ENCODE measurements around the gene SYPL2. TPM values are rescaled to one million over a fixed set of nuclear protein-coding genes. Genes with fewer than 3 reads are reported as not detected.

SYPL2 gene
- total and polyA plus RNA-seq, 2 donors (not counting 1 experiment from before 2014, with no cell fraction given), result not detected

DNA sequence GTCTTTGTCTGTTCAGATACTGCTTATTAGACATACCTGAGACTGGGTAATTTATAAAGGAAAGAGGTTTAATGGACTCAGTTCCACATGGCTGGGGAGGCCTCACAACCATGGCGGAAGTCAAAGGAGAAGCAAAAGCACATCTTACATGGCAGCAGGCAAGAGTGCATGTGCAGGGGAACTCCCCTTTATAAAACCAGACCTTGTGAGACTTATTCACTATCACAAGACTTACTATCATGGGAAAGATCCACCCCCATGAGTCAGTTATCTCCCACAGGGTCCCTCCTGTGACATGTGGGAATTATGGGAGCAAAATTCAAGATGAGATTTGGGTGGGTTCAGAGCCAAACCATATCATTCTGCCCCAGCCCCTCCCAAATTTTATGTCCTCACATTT is 33.0 kb upstream of the SYPL2 start:
- no peaks in the 10 kb centered on the region for H3K4me1 ChIP-seq (ENCODE audit: control insufficient read depth in 2 of 2, insufficient read depth in 2 of 2, low read length in 2 of 2)
- no peak overlapping the region for H3K27ac ChIP-seq (ENCODE audit: low read length in 2 of 2)
- Mint-ChIP-seq H3K27ac (no peak overlapping the region), H3K4me3 (no peak overlapping the region), H3K27me3 (peaks cover 18% of the 10 kb centered on the region), H3K9me3 (ENCODE audit: insufficient read depth) (no peaks in the 10 kb centered on the region), H3K4me1 (no peaks in the 10 kb centered on the region)
- intact Hi-C loops (cut with micrococcal nuclease), result no loop called here
- WGBS (ENCODE audit: insufficient coverage), result 57% methylated on average over 1 of the region's 1 CpG
- CTCF ChIA-PET, result no interaction called here
- H4K20me1 ChIP-seq (ENCODE audit: control insufficient read depth, insufficient read depth, low read length, poor library complexity, severe bottlenecking), result no peaks in the 10 kb centered on the region
- POLR2A ChIA-PET, result no interaction called here
- H3K36me3 ChIP-seq (replicated peaks in 1 of 2; ENCODE audit: control extremely low read depth in 1 of 2, control insufficient read depth in 1 of 2, extremely low read depth in 1 of 2, insufficient read depth in 2 of 2, low read length in 1 of 2), result no peaks in the 10 kb centered on the region
- H3K4me2 ChIP-seq (replicated peaks; ENCODE audit: low read depth, low read length, poor library complexity, severe bottlenecking), result no peak overlapping the region
- peaks cover 0 to 7% (median 2%) of the 10 kb centered on the region in 3 donors for H3K9me3 ChIP-seq (ENCODE audit: control extremely low read depth in 1 of 3, control insufficient read depth in 2 of 3, insufficient read depth in 1 of 3, low read length in 2 of 3)
- no peak overlapping the region for H3K4me3 ChIP-seq (ENCODE audit: control extremely low read depth in 1 of 5, extremely low read depth in 1 of 5, insufficient read depth in 1 of 5, low read depth in 2 of 5, low read length in 4 of 5)
- no peak overlapping the region for H2AFZ ChIP-seq (ENCODE audit: insufficient read depth, low read depth, low read length, poor library complexity, severe bottlenecking)
- ATAC-seq (ENCODE audit: low read depth), result no peak
- TF ChIP-seq, protein P1, sequence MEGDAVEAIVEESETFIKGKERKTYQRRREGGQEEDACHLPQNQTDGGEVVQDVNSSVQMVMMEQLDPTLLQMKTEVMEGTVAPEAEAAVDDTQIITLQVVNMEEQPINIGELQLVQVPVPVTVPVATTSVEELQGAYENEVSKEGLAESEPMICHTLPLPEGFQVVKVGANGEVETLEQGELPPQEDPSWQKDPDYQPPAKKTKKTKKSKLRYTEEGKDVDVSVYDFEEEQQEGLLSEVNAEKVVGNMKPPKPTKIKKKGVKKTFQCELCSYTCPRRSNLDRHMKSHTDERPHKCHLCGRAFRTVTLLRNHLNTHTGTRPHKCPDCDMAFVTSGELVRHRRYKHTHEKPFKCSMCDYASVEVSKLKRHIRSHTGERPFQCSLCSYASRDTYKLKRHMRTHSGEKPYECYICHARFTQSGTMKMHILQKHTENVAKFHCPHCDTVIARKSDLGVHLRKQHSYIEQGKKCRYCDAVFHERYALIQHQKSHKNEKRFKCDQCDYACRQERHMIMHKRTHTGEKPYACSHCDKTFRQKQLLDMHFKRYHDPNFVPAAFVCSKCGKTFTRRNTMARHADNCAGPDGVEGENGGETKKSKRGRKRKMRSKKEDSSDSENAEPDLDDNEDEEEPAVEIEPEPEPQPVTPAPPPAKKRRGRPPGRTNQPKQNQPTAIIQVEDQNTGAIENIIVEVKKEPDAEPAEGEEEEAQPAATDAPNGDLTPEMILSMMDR (IDR thresholded peaks at IDR 0.05), result no peak
- TF ChIP-seq EZH2 (IDR thresholded peaks at IDR 0.05; ENCODE audit: borderline replicate concordance, insufficient read depth, low read depth, low read length, poor library complexity, severe bottlenecking), result no peak
- no peak overlapping the region for H3K9ac ChIP-seq (ENCODE audit: low read length)
- no peak for DNase-seq
- H3K27me3 ChIP-seq (replicated peaks in 1 of 4; ENCODE audit: control extremely low read depth in 1 of 4, control insufficient read depth in 3 of 4, insufficient read depth in 4 of 4, low read length in 3 of 4), result peaks cover 0 to 9% (median 0%) of the 10 kb centered on the region in 4 experiments
- no peaks in the 10 kb centered on the region for H3K79me2 ChIP-seq (ENCODE audit: control insufficient read depth, insufficient read depth, low read length)

DNA sequence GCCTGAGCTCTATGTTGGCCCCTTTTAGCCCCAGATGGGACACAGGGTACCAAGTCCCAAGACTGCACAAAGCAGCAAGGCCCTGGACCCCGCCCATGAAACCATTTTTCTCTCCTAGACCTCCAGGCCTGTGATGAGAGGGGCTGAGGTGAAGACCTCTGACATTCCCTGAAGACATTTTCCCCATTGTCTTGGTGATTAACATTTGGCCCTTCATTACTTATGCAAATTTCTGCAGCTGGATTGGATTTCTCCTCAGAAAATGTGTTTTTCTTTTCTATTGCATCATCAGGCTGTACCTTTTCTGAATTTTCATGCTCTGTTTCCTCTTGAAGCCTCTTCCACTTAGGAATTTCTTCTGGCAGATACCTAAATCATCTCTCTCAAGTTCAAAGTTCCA is 31.9 kb upstream of the SYPL2 start:
- CTCF ChIA-PET, result interaction anchor here (0.6 kb wide), 1 partner anchor 33 kb away, joined by 3 read pairs; no protein-coding TSS in a partner anchor
- H3K79me2 ChIP-seq (ENCODE audit: control insufficient read depth, insufficient read depth, low read length), result no peaks in the 10 kb centered on the region
- Mint-ChIP-seq H3K4me1 (no peaks in the 10 kb centered on the region), H3K9me3 (ENCODE audit: insufficient read depth) (no peaks in the 10 kb centered on the region), H3K27me3 (peaks cover 18% of the 10 kb centered on the region), H3K27ac (no peak overlapping the region), H3K4me3 (no peak overlapping the region)
- TF ChIP-seq, protein P1 (IDR thresholded peaks at IDR 0.05), result no peak
- no peak for TF ChIP-seq EZH2 (IDR thresholded peaks at IDR 0.05; ENCODE audit: borderline replicate concordance, insufficient read depth, low read depth, low read length, poor library complexity, severe bottlenecking)
- no peak for ATAC-seq (ENCODE audit: low read depth)
- intact Hi-C loops (cut with micrococcal nuclease), result no loop called here
- H3K27ac ChIP-seq (ENCODE audit: low read length in 2 of 2), result no peak overlapping the region
- POLR2A ChIA-PET, result no interaction called here
- no peak for DNase-seq
- H3K9me3 ChIP-seq (ENCODE audit: control extremely low read depth in 1 of 3, control insufficient read depth in 2 of 3, insufficient read depth in 1 of 3, low read length in 2 of 3), result peaks cover 0 to 7% (median 2%) of the 10 kb centered on the region in 3 donors
- H3K36me3 ChIP-seq (replicated peaks in 1 of 2; ENCODE audit: control extremely low read depth in 1 of 2, control insufficient read depth in 1 of 2, extremely low read depth in 1 of 2, insufficient read depth in 2 of 2, low read length in 1 of 2), result no peaks in the 10 kb centered on the region
- H3K4me1 ChIP-seq (ENCODE audit: control insufficient read depth in 2 of 2, insufficient read depth in 2 of 2, low read length in 2 of 2), result no peaks in the 10 kb centered on the region
- H3K4me3 ChIP-seq (ENCODE audit: control extremely low read depth in 1 of 5, extremely low read depth in 1 of 5, insufficient read depth in 1 of 5, low read depth in 2 of 5, low read length in 4 of 5), result no peak overlapping the region
- no peak overlapping the region for H3K4me2 ChIP-seq (replicated peaks; ENCODE audit: low read depth, low read length, poor library complexity, severe bottlenecking)
- WGBS (ENCODE audit: insufficient coverage), result no CpG with 5 or more reads among the region's 1 CpG
- H3K27me3 ChIP-seq (replicated peaks in 1 of 4; ENCODE audit: control extremely low read depth in 1 of 4, control insufficient read depth in 3 of 4, insufficient read depth in 4 of 4, low read length in 3 of 4), result peaks cover 0 to 9% (median 1%) of the 10 kb centered on the region in 4 experiments
- no peak overlapping the region for H2AFZ ChIP-seq (ENCODE audit: insufficient read depth, low read depth, low read length, poor library complexity, severe bottlenecking)
- H4K20me1 ChIP-seq (ENCODE audit: control insufficient read depth, insufficient read depth, low read length, poor library complexity, severe bottlenecking), result no peaks in the 10 kb centered on the region
- H3K9ac ChIP-seq (ENCODE audit: low read length), result no peak overlapping the region

Measured in B cell (primary cell).